Uterus (tissue), 2 donors: ENCODE data around the gene STAMBPL1.

ENCODE experiments used
- POLR2A ChIP-seq, 2 donors: fragments of 450-650 bp; IDR thresholded peaks; one replicate each; pipeline ENCODE4 v1.6.1; 2016; ENCODE audit warnings: antibody characterized with exemption in 2 of 2, mild to moderate bottlenecking in 1 of 2, moderate library complexity in 1 of 2
- TF ChIP-seq, protein P1 (sequence below), 4 experiments: fragments of 200-600 bp in 2 of 4; fragments of 450-650 bp in 2 of 4; sonication (generic) in 2 of 4; IDR thresholded peaks; one replicate each; pipeline ENCODE4 v1.5.1; 2016 to 2019; ENCODE audit warnings: antibody characterized with exemption in 4 of 4, mild to moderate bottlenecking in 2 of 4, moderate library complexity in 1 of 4

GRCh38 chr10:88922041-88922440, 42.0 kb downstream of the STAMBPL1 start:
- TF ChIP-seq, protein P1, sequence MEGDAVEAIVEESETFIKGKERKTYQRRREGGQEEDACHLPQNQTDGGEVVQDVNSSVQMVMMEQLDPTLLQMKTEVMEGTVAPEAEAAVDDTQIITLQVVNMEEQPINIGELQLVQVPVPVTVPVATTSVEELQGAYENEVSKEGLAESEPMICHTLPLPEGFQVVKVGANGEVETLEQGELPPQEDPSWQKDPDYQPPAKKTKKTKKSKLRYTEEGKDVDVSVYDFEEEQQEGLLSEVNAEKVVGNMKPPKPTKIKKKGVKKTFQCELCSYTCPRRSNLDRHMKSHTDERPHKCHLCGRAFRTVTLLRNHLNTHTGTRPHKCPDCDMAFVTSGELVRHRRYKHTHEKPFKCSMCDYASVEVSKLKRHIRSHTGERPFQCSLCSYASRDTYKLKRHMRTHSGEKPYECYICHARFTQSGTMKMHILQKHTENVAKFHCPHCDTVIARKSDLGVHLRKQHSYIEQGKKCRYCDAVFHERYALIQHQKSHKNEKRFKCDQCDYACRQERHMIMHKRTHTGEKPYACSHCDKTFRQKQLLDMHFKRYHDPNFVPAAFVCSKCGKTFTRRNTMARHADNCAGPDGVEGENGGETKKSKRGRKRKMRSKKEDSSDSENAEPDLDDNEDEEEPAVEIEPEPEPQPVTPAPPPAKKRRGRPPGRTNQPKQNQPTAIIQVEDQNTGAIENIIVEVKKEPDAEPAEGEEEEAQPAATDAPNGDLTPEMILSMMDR (IDR thresholded peaks at IDR 0.05): no peak
- TF ChIP-seq POLR2A (IDR thresholded peaks at IDR 0.05): no peak
